Activated CD4-positive, alpha-beta T cell treated with anti-CD3 and anti-CD28 coated beads, Interleukin-2, amount 50 U/mL, for 1 hour (primary cell): ENCODE measurements around the gene RELCH.

Experiments used
- DNase-seq: peaks from one replicate; pipeline ENCODE4 v3.0.0-alpha.2; 2020

Gene RELCH

GRCh38 chr18:62324181-62324828 lies 137.2 kb downstream of the RELCH start:
- DNase-seq = no peak

- DNase-seq = peak; percentile 57
Measured at GRCh38 chr18:62324917-62325805, 138.1 kb downstream of the RELCH start, which contains the start of gene TNFRSF11A. Gene TNFRSF11A, plus strand, starts transcription at chr18:62325310. Its CDS starts 43 bp downstream, at chr18:62325353.

GRCh38 chr18:62325806-62326645 lies 139.0 kb downstream of the RELCH start:
- peak; percentile 15 for DNase-seq

- no peak for DNase-seq
Measured at GRCh38 chr18:62326646-62327348, 139.7 kb downstream of the RELCH start.

GRCh38 chr18:62327977-62328376 lies 140.9 kb downstream of the RELCH start:
- DNase-seq = no peak

GRCh38 chr18:62328586-62329525 lies 141.8 kb downstream of the RELCH start:
- DNase-seq = no peak

GRCh38 chr18:62329691-62330454 lies 142.8 kb downstream of the RELCH start:
- DNase-seq = peak; percentile 18

- no peak for DNase-seq
Measured at GRCh38 chr18:62330650-62331049, 143.6 kb downstream of the RELCH start.

GRCh38 chr18:62331581-62332356 lies 144.7 kb downstream of the RELCH start:
- no peak for DNase-seq

GRCh38 chr18:62332431-62332830 lies 145.4 kb downstream of the RELCH start:
- DNase-seq = no peak

GRCh38 chr18:62332964-62333695 lies 146.1 kb downstream of the RELCH start:
- DNase-seq = no peak

GRCh38 chr18:62334120-62334519 lies 147.1 kb downstream of the RELCH start:
- no peak for DNase-seq

- no peak for DNase-seq
Measured at GRCh38 chr18:62335494-62335893, 148.4 kb downstream of the RELCH start.

- DNase-seq = no peak
Measured at GRCh38 chr18:62336618-62337017, 149.6 kb downstream of the RELCH start.

GRCh38 chr18:62337336-62337735 lies 150.3 kb downstream of the RELCH start:
- DNase-seq = no peak

GRCh38 chr18:62338446-62339105 lies 151.5 kb downstream of the RELCH start:
- no peak for DNase-seq

GRCh38 chr18:62339106-62339988 lies 152.3 kb downstream of the RELCH start:
- no peak for DNase-seq
